Endodermal cell (in vitro differentiated cells): ENCODE results near the gene NCR3LG1. TPM values are rescaled to one million over a fixed set of nuclear protein-coding genes. Genes with fewer than 3 reads are reported as not detected.
A peak's percentile ranks its signal among the peaks of the same experiment; 100 is the strongest.

Experiments
- DNase-seq: peaks from one replicate; pipeline ENCODE4 v3.0.0-alpha.2; 2017
- H3K27ac ChIP-seq: 2 replicates; pipeline ENCODE4 v1.5.1; 2013; ENCODE audit warnings: mild to moderate bottlenecking, low read depth, low read length, moderate library complexity
- H3K27me3 ChIP-seq: 2 replicates; pipeline ENCODE4 v1.6.1; 2013; ENCODE audit warnings: mild to moderate bottlenecking, low read length, moderate library complexity; ENCODE audit not compliant: insufficient read depth, control insufficient read depth, poor library complexity, severe bottlenecking
- H3K36me3 ChIP-seq: 2 replicates; pipeline ENCODE4 v1.7.0; 2013; ENCODE audit warnings: mild to moderate bottlenecking, low read length, moderate library complexity; ENCODE audit not compliant: control insufficient read depth, insufficient read depth
- H3K4me1 ChIP-seq: one replicate; pipeline ENCODE4 v1.7.0; 2013; ENCODE audit warnings: low read length; ENCODE audit not compliant: control insufficient read depth, insufficient read depth
- H3K4me3 ChIP-seq: 2 replicates; pipeline ENCODE4 v1.5.1; 2013; ENCODE audit warnings: mild to moderate bottlenecking, low read length, moderate library complexity
- H3K9ac ChIP-seq: 2 replicates; pipeline ENCODE4 v1.6.1; 2013; ENCODE audit warnings: mild to moderate bottlenecking, low read length, moderate library complexity; ENCODE audit not compliant: poor library complexity, severe bottlenecking; ENCODE audit errors: extremely low read depth
- H3K9me3 ChIP-seq: 2 replicates; pipeline ENCODE4 v1.6.1; 2013; ENCODE audit warnings: mild to moderate bottlenecking, low read length, moderate library complexity; ENCODE audit not compliant: control insufficient read depth
- H3K27ac Mint-ChIP-seq: 2 replicates; pipeline ENCODE4 v1.8.0; 2020; ENCODE audit warnings: mixed read lengths
- H3K27me3 Mint-ChIP-seq: 2 replicates; pipeline ENCODE4 v1.8.0; 2021; ENCODE audit warnings: mild to moderate bottlenecking, mixed read lengths; ENCODE audit not compliant: insufficient read depth
- H3K36me3 Mint-ChIP-seq: 2 replicates; pipeline ENCODE4 v1.8.0; 2020; ENCODE audit warnings: low read depth, mixed read lengths
- H3K4me1 Mint-ChIP-seq: 2 replicates; pipeline ENCODE4 v1.8.0; 2020; ENCODE audit warnings: mixed read lengths
- H3K4me3 Mint-ChIP-seq: 2 replicates; pipeline ENCODE4 v1.8.0; 2020; ENCODE audit warnings: mild to moderate bottlenecking, moderate library complexity, mixed read lengths
- H3K9me3 Mint-ChIP-seq: 2 replicates; pipeline ENCODE4 v1.8.0; 2020; ENCODE audit warnings: mild to moderate bottlenecking, mixed read lengths
- CTCF ChIP-seq: fragments of 200-600 bp; sonication (generic); conservative IDR thresholded peaks from 2 replicates; pipeline ENCODE4 v1.5.0; 2021; ENCODE audit warnings: antibody characterized with exemption, mild to moderate bottlenecking
- WGBS, 2 experiments: methylation state at CpG; one replicate each; pipeline versions ENCODE4 v1.1.5 to v1.1.7; 2013; ENCODE audit warnings: missing lambda C conversion rate in 2 of 2, mixed read lengths in 1 of 2; ENCODE audit not compliant: insufficient coverage in 1 of 2, insufficient read length in 1 of 2; 5-methylcytosine and 5-hydroxymethylcytosine counted together
- total RNA-seq, 2 donors: library from RNA; stranded (reverse); fragmentation: NEBNext Ultra II Directional in 1 of 2; extraction: Animal tissue kit (Norgen Biotek cat#: 25700) in 1 of 2; gene quantifications; 2 replicates in 1 of 2; 3 replicates in 1 of 2; pipeline ENCODE4 v1.2.1, GENCODE V29; 2021

NCR3LG1 gene
- total RNA-seq, 2 donors from 2014 or later: 0.31 to 0.62 TPM

- Mint-ChIP-seq H3K4me1 (no peaks in the 10 kb centered on the region), H3K27ac (no peak overlapping the region), H3K27me3 (peaks cover 3% of the 10 kb centered on the region), H3K4me3 (no peak overlapping the region), H3K9me3 (peaks cover 67% of the 10 kb centered on the region), H3K36me3 (no peaks in the 10 kb centered on the region)
- Histone ChIP-seq H3K4me1 (no peaks in the 10 kb centered on the region), H3K27me3 (no peaks in the 10 kb centered on the region), H3K4me3 (no peak overlapping the region), H3K9ac (no peak overlapping the region), H3K27ac (no peak overlapping the region), H3K36me3 (no peaks in the 10 kb centered on the region), H3K9me3 (peaks cover 65% of the 10 kb centered on the region)
- WGBS, 2 experiments: 95% methylated on average over 2 of the region's 2 CpGs
- TF ChIP-seq CTCF: no peak
- no peak for DNase-seq
Observed at GRCh38 chr11:17369684-17370243, 18.2 kb downstream of the NCR3LG1 start.

DNA sequence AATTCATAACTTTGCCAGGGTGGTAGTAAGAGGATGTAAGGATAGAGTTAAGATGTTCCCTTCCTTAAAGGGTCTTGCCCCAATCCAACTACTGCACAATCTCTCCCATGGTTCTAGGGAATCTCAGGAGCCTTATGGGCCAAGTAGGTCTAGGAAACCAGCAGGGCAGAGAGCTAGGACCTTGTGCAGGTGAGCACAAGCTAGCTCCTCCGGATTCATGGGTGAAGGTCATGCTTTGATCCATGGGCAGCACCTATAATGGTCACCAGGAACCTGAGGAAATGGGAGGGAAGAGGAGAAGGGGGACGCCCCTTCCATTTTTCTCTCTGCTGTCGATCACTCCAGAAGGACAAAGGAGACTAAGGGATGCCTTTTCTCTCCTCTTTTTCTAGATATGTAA lies 20.0 kb downstream of the NCR3LG1 start:
- Histone ChIP-seq H3K4me3 (peak overlapping the region; percentile 57), H3K4me1 (no peaks in the 10 kb centered on the region), H3K36me3 (no peaks in the 10 kb centered on the region), H3K9ac (no peak overlapping the region), H3K9me3 (peaks cover 65% of the 10 kb centered on the region), H3K27me3 (no peaks in the 10 kb centered on the region), H3K27ac (no peak overlapping the region)
- no peak for TF ChIP-seq CTCF
- 55 to 83% methylated on average over 1 to 2 of the region's 3 CpGs for WGBS, 2 experiments
- no peak overlapping the region for H3K4me3 Mint-ChIP-seq
- no peak overlapping the region for H3K27ac Mint-ChIP-seq
- peaks cover 71% of the 10 kb centered on the region for H3K9me3 Mint-ChIP-seq
- no peaks in the 10 kb centered on the region for H3K36me3 Mint-ChIP-seq
- peaks cover 3% of the 10 kb centered on the region for H3K27me3 Mint-ChIP-seq
- H3K4me1 Mint-ChIP-seq: no peaks in the 10 kb centered on the region
- no peak for DNase-seq

DNA sequence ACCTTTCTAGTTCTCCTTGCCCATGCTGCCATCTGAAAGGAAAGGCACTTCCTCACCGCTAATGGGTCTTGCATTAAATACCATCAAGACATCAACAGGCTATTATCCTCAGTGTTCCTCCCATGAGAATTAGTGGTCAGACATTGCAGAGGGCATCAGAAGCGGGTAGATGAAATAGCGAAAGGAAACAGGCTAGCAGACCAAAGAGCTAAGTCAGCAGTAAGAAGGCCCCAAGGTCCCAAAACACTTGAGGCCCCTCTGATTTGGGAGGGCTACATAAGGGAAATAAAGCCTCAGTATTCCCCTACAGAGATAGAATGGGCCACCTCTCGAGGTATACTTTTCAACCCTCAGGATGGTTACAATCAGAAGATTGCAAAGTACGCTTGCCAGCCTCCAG lies 23.9 kb downstream of the NCR3LG1 start:
- peaks cover 40% of the 10 kb centered on the region for H3K9me3 ChIP-seq
- TF ChIP-seq CTCF: no peak

More for the DNA sequence above, 23.9 kb downstream of the NCR3LG1 start:
- no peak overlapping the region for H3K9ac ChIP-seq
- Mint-ChIP-seq H3K4me1 (no peaks in the 10 kb centered on the region), H3K27ac (no peak overlapping the region), H3K27me3 (peaks cover 3% of the 10 kb centered on the region), H3K4me3 (no peak overlapping the region), H3K9me3 (peaks cover 60% of the 10 kb centered on the region), H3K36me3 (no peaks in the 10 kb centered on the region)
- no peak overlapping the region for H3K27ac ChIP-seq
- no peaks in the 10 kb centered on the region for H3K4me1 ChIP-seq
- 91 to 96% methylated on average over 5 of the region's 5 CpGs for WGBS, 2 experiments
- no peak overlapping the region for H3K4me3 ChIP-seq
- no peaks in the 10 kb centered on the region for H3K36me3 ChIP-seq
- H3K27me3 ChIP-seq: no peaks in the 10 kb centered on the region
- DNase-seq: no peak
